ENCODE measurements around the gene DDX10.

Gene DDX10

GRCh38 chr11:108662700-108663099 is 2.2 kb upstream of the DDX10 start:
- DNase-seq, result no peak

GRCh38 chr11:108663154-108663877 is 1.6 kb upstream of the DDX10 start:
- no peak for DNase-seq

DNA sequence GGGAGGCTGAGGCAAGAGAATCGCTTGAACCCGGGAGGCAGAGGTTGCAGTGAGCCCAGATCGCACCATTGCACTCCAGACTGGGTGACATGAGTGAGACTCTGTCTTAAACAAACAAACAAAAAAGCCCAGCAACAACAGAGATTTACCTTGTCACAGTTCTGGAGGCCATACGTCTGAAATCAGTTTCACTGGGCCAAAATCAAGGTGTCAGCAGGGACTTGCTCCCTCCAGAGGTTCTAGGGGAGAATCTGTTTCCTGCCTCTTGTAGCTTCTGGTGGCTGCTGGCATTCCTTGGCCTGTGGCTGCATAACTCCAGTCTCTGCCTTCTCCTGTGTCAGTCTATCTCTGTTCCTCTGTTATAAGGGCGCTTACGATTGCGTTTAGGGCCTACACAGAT is 1.5 kb downstream of the DDX10 start:
- DNase-seq, result no peak

GRCh38 chr11:108669286-108669685 is 4.4 kb downstream of the DDX10 start:
- DNase-seq, result no peak

DNA sequence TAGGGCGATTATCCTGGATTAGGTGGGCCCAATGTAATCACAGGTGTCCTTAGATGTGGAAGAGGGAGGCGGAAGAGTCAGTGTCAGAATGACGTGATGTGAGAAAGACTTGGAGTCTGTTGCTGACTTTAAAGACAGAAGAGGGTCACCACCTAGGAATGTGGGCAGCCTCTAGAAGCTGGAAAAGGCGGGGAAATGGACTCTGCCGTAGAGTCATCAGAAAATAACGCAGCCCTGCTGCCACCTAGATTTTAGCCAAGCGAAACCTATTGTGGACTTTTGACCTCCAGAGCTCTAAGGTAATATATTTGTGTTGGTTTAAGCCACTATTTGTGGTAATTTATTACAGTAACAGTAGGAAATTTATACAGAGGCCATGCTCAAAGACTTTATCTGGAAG is 4.8 kb downstream of the DDX10 start:
- no peak for DNase-seq

GRCh38 chr11:108670451-108670850 is 5.6 kb downstream of the DDX10 start:
- no peak for DNase-seq

DNA sequence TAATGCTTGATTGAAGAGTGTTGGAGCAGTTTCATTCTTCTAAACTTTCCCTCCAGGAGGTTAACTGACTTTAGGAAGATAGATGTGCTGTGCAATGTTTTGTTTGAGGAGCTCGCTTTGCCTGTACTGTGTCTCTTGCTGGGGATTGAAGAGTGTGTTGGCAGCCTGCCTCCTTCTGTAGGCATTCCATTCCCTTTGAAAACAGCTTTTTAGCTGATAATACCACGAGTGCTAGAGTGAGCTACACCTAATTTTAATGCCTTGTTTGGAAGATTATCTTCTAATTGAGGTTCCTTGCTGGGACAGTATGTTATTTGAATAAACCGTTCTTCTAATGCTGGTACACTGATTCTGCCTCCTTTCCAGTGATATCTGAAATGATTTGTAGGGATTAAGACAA is 7.2 kb downstream of the DDX10 start:
- no peak for DNase-seq

GRCh38 chr11:108672786-108673185 is 7.9 kb downstream of the DDX10 start:
- DNase-seq, result no peak

GRCh38 chr11:108679045-108679444 is 14.2 kb downstream of the DDX10 start:
- no peak for DNase-seq

GRCh38 chr11:108680271-108680670 is 15.4 kb downstream of the DDX10 start:
- no peak for DNase-seq

DNA sequence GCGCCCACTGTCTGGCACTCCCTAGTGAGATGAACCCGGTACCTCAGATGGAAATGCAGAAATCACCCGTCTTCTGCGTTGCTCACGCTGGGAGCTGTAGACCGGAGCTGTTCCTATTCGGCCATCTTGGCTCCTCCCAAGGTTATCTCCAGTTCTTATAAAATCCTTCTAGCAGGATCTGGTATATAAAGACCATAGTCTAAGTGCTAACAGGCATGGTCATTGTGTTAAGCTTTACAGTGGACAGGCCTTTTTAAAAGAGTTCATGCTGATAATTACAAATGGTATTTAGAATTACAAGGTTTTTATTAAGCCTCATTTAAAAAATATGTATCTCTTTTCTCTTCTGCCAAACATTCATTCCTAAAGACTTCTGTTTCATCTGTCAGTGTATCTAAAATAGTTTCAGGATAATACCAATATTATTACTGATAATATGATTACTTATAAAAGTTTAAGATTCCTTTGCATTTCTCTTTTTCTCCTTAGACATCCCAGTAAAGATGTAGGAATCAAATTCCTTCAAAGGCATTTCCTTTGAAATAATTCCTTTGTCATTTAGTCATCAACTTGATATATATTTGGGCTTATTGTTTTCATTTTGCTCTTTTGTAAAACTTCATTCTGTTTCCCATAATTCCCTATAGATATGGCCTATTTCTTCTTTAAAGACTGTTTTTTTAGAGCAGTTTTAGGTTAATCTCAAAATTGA is 20.7 kb downstream of the DDX10 start:
- no peak for DNase-seq

DNA sequence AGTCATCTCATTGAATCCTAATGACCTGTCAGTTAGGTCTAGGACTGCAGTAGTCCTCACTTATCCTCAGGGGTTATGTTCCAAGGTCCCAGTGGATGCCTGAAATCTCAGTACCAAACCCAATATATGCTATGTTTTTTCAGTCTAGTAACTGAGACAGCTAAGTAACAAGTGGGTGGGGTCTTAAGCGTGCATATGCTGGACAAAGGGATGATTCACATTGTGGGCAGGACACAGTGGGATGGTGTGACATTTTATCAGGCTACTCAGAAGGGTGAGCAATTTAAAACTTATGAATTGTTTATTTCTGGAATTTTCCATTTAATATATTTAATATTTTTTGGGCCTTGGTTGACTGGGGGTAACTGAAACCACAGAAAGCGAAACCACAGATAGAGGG is 29.0 kb downstream of the DDX10 start:
- no peak for DNase-seq

GRCh38 chr11:108694846-108695245 is 30.0 kb downstream of the DDX10 start:
- DNase-seq, result no peak

GRCh38 chr11:108697872-108698473 is 33.1 kb downstream of the DDX10 start:
- DNase-seq, result no peak

GRCh38 chr11:108698844-108699642 is 34.2 kb downstream of the DDX10 start:
- DNase-seq, result no peak

DNA sequence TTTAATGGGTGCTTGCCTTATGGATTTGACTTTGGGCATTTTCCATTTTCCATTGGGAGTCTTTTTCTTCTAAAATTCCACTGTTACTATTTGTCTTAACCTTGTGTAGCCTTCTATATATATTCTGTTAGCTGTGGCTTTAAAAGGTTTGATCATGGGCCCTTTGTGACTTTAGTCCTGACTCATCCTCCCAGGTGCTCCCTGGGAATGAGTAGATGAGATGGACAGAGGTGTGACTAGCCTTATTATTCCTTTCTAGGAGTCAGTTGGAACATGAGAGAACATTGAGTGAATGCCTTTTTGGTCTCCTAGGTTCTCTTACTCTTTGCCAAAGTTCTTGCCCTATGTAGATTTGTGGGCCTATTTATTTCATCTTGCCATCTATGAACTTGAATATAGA is 39.0 kb downstream of the DDX10 start:
- no peak for DNase-seq

DNA sequence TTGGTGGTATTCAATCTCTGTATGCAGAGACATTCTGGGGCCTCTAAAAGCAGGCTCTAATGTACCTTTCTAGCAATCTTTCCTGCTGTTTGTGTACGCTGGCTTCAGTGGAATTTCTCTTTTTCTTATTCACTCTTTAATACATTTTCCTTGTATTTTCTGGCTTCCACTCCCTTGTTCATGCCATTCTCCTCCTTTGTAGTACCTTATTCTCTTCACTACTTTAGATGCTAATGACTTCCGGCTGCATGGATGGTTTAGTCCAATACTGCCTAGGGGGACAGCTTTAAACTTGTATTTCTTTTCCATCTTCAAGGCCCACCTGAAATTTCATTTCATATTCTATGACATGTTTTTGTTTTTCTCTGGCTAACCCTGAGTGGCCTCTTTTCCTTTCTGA is 40.2 kb downstream of the DDX10 start:
- DNase-seq, result no peak

- DNase-seq, result no peak
Measured at GRCh38 chr11:108708173-108708572, 43.3 kb downstream of the DDX10 start.

GRCh38 chr11:108709741-108710140 is 44.9 kb downstream of the DDX10 start:
- no peak for DNase-seq

DNA sequence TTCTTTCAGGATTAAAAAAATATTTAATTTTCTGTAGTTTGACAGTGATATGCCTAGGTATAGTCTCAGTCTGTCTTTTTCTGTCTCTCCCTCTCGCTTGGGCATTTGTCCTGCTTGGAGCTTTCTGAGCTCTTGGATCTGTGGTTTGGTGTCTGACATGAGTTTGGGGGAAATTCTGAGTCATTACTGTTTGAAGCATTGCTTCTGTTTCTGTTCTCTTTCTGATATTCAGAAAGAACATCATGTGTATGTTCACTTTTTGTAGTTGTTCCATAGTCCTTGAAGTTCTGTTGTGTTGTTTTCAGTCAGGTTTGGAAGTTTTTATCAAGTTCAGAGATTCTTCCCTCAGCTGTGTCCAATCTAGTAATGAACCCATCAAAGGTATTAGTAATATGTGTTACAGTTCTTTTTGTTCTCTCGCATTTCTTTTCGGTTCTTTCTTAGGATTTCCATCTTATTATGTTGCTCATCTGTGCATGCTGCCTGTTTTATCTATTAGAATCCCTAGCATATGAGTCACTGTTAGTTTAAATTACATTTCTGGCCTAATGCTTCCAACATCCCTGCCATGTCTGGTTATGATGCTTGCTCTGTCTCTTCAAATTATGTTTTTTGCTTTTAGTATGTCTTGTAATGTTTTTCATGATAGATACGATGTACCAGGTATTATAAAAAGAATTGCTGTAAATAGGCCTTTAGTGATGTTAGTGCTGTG is 48.4 kb downstream of the DDX10 start:
- DNase-seq, result no peak

- no peak for DNase-seq
Measured at GRCh38 chr11:108715239-108715638, 50.4 kb downstream of the DDX10 start.

DNA sequence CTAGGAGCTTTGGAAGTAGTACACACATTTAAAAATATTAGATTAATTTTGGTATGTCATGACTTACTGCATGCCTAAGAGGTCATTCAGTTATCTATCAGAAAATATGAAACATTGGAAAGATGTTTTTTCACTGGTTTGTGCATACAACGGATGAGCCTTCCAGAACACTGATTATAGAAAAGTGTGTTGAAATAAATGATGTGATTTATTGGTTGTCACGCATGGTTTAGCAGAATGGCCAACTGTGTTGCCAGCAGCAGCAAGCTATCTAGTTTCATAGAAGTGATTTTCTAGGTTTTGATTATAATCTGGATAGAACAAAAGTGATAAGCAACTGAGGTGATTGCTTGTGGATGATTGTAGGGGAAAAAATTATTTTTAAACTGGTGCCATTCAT is 53.6 kb downstream of the DDX10 start:
- DNase-seq, result no peak
